Measurements from ENCODE around the gene FCHO2.

FCHO2 gene

DNA sequence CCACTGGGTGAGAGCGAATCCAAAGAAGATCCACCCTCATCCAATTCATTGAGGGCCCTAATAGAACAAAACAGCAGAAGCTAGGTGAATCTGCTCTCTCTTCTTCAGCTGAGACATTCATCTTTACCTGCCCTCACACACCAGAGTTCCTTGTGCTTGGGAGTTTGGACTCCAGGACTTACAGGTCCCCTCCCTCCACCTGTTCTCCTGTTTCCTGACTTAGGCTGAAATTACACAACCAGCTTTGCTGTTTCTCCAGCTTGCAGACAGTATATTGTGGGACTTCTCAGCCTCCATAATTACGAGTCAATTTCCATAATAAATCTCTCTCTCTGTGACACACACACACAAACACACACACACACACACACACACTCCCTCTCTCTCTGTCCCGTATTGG, 183.6 kb downstream of the FCHO2 start:
- Histone ChIP-seq H3K4me3 (ENCODE audit: low read depth in 1 of 2, low read length in 2 of 2) (no peak overlapping the region), H3K4me1 (ENCODE audit: control insufficient read depth in 1 of 2, insufficient read depth in 2 of 2, low read length in 2 of 2) (no peaks in the 10 kb centered on the region), H3K9me3 (ENCODE audit: control insufficient read depth in 1 of 2, low read length in 2 of 2) (no peaks in the 10 kb centered on the region), H3K27me3 (ENCODE audit: low read depth, low read length) (no peaks in the 10 kb centered on the region), H3K36me3 (ENCODE audit: control insufficient read depth in 1 of 2, insufficient read depth in 2 of 2, low read length in 2 of 2) (no peaks in the 10 kb centered on the region), H3K27ac (ENCODE audit: low read length) (no peak overlapping the region)

All from muscle layer of duodenum (tissue), 2 donors.